Measurements from ENCODE around the gene BBS12. TPM values are rescaled to one million over a fixed set of nuclear protein-coding genes. Genes with fewer than 3 reads are reported as not detected.
A peak's percentile ranks its signal among the peaks of the same experiment; 100 is the strongest.

The BBS12 gene
- total and polyA plus RNA-seq, 9 of the 15 experiments (the other 6 are each of a cell fraction or from before 2014, with no cell fraction given), result 2.7 to 6.5 (median 3.3) TPM

- TF ChIP-seq REST (IDR thresholded peaks at IDR 0.05; ENCODE audit: borderline replicate concordance) (peak; percentile 85), REST (CRISPR knock-in tag; IDR thresholded peaks at IDR 0.05; ENCODE audit: low read depth) (no peak), CTCF (IDR thresholded peaks at IDR 0.05 in 2 of 3, conservative IDR thresholded peaks at IDR 0.05 in 1 of 3; ENCODE audit: insufficient read depth in 2 of 3, low read depth in 1 of 3, low read length in 3 of 3) (no peak; a peak in 1 of 6 replicates), MTA1 (IDR thresholded peaks at IDR 0.05; ENCODE audit: borderline replicate concordance) (no peak), TEAD4 (IDR thresholded peaks at IDR 0.05; ENCODE audit: low read length) (peak; percentile 51; the same call in 1 of the 2 replicates), TEAD4 (CRISPR knock-in tag; IDR thresholded peaks at IDR 0.05; ENCODE audit: borderline replicate concordance) (no peak), AFF4 (CRISPR knock-in tag; IDR thresholded peaks at IDR 0.05) (0 out of 2 replicates have a peak, but pooled peaks have one; percentile 40), ZNF583 (CRISPR knock-in tag; IDR thresholded peaks at IDR 0.05) (no peak), U2AF1 (optimal IDR thresholded peaks at IDR 0.05; ENCODE audit: low read depth, low read length) (no peak), POLR2B (IDR thresholded peaks at IDR 0.05; ENCODE audit: low read depth, partially characterized antibody) (peak; percentile 46), FOXA3 (CRISPR knock-in tag; conservative IDR thresholded peaks at IDR 0.05 in 1 of 2, IDR thresholded peaks at IDR 0.05 in 1 of 2) (no peak), HIVEP1 (CRISPR knock-in tag; IDR thresholded peaks at IDR 0.05) (no peak)
Measured at GRCh38 chr4:122700178-122700725, 32.3 kb upstream of the BBS12 start (continued).

All from K562 (cell line).